Stimulated activated naive CD8-positive, alpha-beta T cell treated with anti-CD3 and anti-CD28 coated beads, Interleukin-15, Interleukin-2, amounts not matched to agents 100 ng/mL and 50 ng/mL, for 24 hours (primary cell): ENCODE measurements around the gene PPCS.

Source experiments
- H3K27ac Mint-ChIP-seq: one replicate; pipeline ENCODE4 v1.8.0; 2021; ENCODE audit warnings: mild to moderate bottlenecking, mixed read lengths
- H3K27me3 Mint-ChIP-seq: one replicate; pipeline ENCODE4 v1.8.0; 2021; ENCODE audit warnings: mixed read lengths
- H3K36me3 Mint-ChIP-seq: one replicate; pipeline ENCODE4 v1.8.0; 2021; ENCODE audit warnings: low read depth, mixed read lengths
- H3K4me1 Mint-ChIP-seq: one replicate; pipeline ENCODE4 v1.8.0; 2021; ENCODE audit warnings: low read depth, mixed read lengths
- H3K4me3 Mint-ChIP-seq: one replicate; pipeline ENCODE4 v1.8.0; 2021; ENCODE audit warnings: mild to moderate bottlenecking, mixed read lengths
- H3K9me3 Mint-ChIP-seq: one replicate; pipeline ENCODE4 v1.8.0; 2021; ENCODE audit warnings: mixed read lengths

PPCS gene

DNA sequence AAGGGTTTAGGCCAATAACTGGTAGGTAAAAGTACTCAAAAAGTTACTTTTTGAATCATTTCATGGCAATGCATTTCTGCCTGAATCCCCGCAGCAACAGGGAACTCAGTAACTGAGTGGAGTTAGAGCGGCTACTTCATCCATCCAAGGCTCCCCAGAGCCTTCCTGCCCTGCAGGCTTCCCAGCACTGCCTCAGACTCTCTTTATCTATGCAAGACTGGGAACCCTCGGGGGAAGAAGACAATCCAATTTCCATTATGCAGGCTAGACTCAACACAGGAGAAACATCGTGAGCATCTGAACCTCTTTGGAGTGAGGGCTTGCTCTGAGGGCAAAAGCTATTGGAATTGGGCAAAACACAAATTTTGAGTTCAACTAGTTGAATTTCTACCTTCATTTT, 23.6 kb upstream of the PPCS start:
- Mint-ChIP-seq H3K4me1 (no peaks in the 10 kb centered on the region), H3K9me3 (no peaks in the 10 kb centered on the region)

DNA sequence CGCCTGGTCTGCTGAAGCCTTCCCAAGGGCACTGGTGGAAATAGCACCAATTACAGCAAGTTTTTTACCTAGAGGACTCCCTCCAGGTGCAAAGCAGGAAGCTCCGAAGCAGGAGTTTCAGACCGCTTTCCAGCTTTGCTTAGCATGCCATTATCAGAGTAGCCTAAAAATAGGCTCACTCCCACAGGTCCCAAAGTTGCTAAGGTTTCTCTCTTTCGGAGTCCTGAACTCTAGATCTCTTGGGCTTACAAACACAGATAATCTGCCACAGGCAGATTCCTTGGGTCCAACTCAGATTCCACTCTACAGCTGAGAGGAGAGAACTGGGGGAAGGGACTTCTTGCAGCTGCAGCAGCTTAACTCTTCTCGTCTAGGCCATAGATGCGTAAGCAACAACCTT, 23.0 kb upstream of the PPCS start:
- Mint-ChIP-seq H3K27ac (no peak overlapping the region), H3K4me3 (no peak overlapping the region), H3K27me3 (no peaks in the 10 kb centered on the region), H3K36me3 (no peaks in the 10 kb centered on the region), H3K9me3 (no peaks in the 10 kb centered on the region), H3K4me1 (no peaks in the 10 kb centered on the region)

More for the DNA sequence above, 23.6 kb upstream of the PPCS start:
- no peak overlapping the region for H3K4me3 Mint-ChIP-seq
- H3K27ac Mint-ChIP-seq: no peak overlapping the region
- no peaks in the 10 kb centered on the region for H3K36me3 Mint-ChIP-seq
- no peaks in the 10 kb centered on the region for H3K27me3 Mint-ChIP-seq

DNA sequence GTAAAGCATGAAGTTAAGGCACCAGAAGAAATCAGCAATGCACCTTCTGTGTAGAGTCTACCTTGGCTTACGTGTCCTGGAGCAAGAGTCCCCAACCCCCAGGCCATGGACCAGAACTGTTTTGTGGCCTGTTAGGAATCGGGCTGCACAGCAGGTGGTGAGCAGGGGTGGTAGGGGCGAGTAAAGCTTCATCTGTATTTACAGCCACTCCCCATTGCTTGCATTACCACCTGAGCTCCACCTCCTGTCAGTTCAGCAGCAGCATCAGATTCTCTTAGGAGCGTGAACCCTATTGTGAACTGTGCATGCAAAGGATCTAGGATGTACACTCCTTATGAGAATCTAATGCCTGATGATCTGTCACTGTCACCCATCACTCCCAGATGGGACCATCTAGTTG, 22.0 kb upstream of the PPCS start:
- Mint-ChIP-seq H3K27me3 (no peaks in the 10 kb centered on the region), H3K4me1 (no peaks in the 10 kb centered on the region), H3K4me3 (no peak overlapping the region), H3K36me3 (no peaks in the 10 kb centered on the region), H3K9me3 (no peaks in the 10 kb centered on the region), H3K27ac (no peak overlapping the region)

DNA sequence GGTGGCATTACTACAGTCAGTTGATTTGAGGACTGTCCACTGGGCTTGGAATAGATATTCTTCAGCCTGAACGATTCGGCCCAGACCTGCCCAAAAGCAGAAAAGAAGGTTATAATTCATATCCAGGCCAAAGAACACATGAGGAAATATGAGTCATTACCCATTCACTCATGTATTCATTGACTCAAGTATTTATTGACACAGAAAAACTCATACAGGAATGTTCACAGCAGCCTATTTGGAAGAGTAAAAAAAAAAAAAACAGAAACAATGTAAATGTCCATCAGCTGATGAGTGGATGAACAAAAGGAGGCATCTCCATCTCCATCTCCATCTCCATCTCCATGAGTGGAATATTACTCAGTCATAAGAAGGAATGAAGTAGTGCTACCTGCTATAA, 16.4 kb upstream of the PPCS start:
- H3K27ac Mint-ChIP-seq: no peak overlapping the region
- H3K36me3 Mint-ChIP-seq: no peaks in the 10 kb centered on the region
- no peaks in the 10 kb centered on the region for H3K27me3 Mint-ChIP-seq
- H3K4me1 Mint-ChIP-seq: no peaks in the 10 kb centered on the region
- no peak overlapping the region for H3K4me3 Mint-ChIP-seq
- no peaks in the 10 kb centered on the region for H3K9me3 Mint-ChIP-seq

DNA sequence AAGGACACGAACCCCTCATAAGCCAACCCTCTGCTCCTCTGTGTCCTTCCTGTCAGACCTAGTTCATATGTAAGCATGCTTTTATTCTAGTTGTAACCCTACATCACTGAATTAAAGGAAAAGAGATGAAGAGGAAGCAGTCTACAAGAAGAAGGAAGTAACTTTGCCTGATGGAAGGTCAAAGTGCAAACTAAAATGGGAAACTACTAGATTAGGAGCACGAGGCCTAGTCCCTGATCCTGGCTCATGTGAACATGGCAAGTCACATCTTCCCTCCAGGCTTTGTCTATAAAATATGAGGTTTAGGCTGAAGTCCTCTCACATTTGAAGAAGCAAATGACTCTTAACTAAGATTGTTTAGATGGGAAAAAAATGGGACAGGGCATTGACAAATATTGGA, 13.7 kb upstream of the PPCS start:
- Mint-ChIP-seq H3K27ac (no peak overlapping the region), H3K4me1 (no peaks in the 10 kb centered on the region), H3K9me3 (no peaks in the 10 kb centered on the region)

DNA sequence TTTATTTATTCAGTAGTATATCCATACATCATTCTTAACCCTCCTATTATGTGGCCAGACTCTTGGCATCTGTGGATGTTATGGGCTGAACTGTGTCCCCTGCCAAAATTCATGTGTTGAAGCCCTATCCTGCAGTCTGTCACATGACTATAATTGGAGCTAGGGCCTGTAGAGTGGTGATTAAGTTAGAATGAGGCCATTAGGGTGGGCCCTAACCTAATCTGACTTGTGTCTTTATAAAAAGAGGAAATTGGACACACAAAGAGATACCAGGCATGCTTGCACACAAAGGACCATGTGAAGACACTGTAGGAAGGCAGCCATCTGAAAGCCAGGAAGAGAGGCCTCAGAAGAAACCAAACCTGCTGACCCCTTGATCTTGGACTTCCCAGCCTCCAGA, 7.1 kb upstream of the PPCS start:
- Mint-ChIP-seq H3K4me1 (no peaks in the 10 kb centered on the region), H3K27ac (no peak overlapping the region), H3K36me3 (no peaks in the 10 kb centered on the region), H3K4me3 (no peak overlapping the region), H3K9me3 (no peaks in the 10 kb centered on the region), H3K27me3 (no peaks in the 10 kb centered on the region)

More for the DNA sequence above, 13.7 kb upstream of the PPCS start:
- H3K27me3 Mint-ChIP-seq: no peaks in the 10 kb centered on the region
- no peaks in the 10 kb centered on the region for H3K36me3 Mint-ChIP-seq
- no peak overlapping the region for H3K4me3 Mint-ChIP-seq

DNA sequence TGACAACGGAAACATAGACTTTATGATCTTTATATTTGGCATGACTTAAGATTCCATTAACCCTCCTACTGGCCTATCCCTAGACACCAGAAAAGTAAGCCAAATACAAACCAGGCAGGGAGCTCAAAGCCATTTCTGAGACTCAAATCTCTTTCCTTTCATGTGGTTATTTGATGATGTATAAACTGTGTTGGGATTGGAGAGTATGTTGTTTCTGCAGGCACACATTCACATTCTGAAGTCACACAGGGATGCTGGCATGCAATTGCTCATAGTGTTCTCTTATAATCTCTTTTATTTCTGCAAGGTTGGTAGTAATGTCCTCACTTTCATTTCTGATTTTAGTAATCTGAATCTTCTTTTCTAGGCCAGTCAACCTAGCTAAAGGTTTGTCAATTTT, 6.3 kb upstream of the PPCS start:
- Mint-ChIP-seq H3K27me3 (no peaks in the 10 kb centered on the region), H3K27ac (no peak overlapping the region), H3K9me3 (no peaks in the 10 kb centered on the region), H3K4me1 (peaks cover 1% of the 10 kb centered on the region), H3K4me3 (no peak overlapping the region), H3K36me3 (no peaks in the 10 kb centered on the region)

DNA sequence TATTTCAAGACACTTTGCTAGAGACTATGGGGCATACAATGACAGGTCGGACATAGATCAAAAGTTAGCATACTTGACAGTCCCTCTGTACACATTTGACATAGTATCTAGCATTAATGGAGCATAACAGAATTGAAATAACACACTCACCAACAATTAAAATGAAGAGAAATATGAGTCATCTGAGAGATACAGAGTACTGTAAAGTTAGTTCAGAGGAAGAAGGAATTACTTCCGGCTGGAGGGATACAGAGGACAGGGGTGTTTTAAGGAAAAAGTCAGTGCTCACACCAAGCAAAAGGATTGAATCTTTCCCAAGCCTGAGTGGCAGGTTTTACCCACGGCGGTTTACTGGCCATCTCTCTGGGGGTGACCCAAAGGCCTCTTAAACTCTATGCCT, 3.0 kb upstream of the PPCS start:
- H3K9me3 Mint-ChIP-seq: no peaks in the 10 kb centered on the region
- H3K27ac Mint-ChIP-seq: no peak overlapping the region
- H3K4me3 Mint-ChIP-seq: no peak overlapping the region
- H3K27me3 Mint-ChIP-seq: no peaks in the 10 kb centered on the region
- H3K4me1 Mint-ChIP-seq: peaks cover 27% of the 10 kb centered on the region
- H3K36me3 Mint-ChIP-seq: peaks cover 12% of the 10 kb centered on the region

DNA sequence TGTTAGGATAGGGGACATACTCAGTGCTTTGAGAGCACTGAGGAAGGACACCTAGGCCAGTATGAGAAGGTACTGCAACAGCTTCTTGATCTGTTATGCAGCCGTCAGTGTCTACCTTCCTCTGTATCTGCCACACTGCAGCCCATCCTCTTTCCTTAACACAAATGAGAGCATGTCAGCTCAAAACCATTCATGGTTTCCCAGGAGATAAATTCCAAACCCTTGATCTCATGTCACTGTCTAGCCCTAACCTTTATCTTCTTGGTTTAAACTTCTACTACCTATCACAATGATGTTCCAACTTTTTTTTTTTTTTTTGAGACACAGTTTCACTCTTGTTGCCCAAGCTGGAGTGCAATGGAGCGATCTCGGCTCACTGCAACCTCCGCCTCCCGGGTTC, 1.9 kb upstream of the PPCS start:
- Mint-ChIP-seq H3K4me1 (peaks cover 33% of the 10 kb centered on the region), H3K4me3 (no peak overlapping the region), H3K27ac (no peak overlapping the region), H3K9me3 (no peaks in the 10 kb centered on the region), H3K27me3 (no peaks in the 10 kb centered on the region), H3K36me3 (peaks cover 19% of the 10 kb centered on the region)

DNA sequence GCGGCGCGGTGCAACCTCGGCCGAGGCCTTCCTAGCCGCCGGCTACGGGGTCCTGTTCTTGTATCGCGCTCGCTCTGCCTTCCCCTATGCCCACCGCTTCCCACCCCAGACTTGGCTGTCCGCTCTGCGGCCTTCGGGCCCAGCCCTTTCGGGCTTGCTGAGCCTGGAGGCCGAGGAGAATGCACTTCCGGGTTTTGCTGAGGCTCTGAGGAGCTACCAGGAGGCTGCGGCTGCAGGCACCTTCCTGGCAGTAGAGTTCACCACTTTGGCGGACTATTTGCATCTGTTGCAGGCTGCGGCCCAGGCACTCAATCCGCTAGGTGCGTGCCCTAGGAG, 379 bp downstream of the PPCS start:
- peaks cover 37% of the 10 kb centered on the region for H3K36me3 Mint-ChIP-seq
- peaks cover 50% of the 10 kb centered on the region for H3K4me1 Mint-ChIP-seq

DNA sequence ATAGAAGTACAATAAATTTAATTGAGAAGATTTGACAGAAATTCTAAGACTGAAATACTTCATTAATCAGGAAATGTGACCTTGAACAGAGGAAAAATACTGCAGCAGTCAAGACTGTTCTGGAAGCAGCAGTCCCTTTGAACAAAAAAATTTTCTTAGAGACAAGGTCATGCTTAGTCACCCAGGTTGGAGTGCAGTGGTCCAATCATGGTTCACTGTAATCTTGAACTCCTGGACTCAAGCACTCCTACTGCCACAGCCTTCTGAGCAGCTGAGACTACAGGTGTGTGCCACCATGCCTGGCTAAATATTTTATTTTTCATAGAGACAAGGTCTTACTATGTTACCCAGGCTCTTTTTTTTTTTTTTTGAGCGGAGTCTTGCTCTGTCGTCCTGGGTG, 4.9 kb downstream of the PPCS start:
- H3K27ac Mint-ChIP-seq: no peak overlapping the region
- no peak overlapping the region for H3K4me3 Mint-ChIP-seq

More for the DNA sequence above, 379 bp downstream of the PPCS start:
- peak overlapping the region; percentile 99 for H3K27ac Mint-ChIP-seq
- peak overlapping the region; percentile 96 for H3K4me3 Mint-ChIP-seq
- H3K9me3 Mint-ChIP-seq: no peaks in the 10 kb centered on the region
- H3K27me3 Mint-ChIP-seq: no peaks in the 10 kb centered on the region

DNA sequence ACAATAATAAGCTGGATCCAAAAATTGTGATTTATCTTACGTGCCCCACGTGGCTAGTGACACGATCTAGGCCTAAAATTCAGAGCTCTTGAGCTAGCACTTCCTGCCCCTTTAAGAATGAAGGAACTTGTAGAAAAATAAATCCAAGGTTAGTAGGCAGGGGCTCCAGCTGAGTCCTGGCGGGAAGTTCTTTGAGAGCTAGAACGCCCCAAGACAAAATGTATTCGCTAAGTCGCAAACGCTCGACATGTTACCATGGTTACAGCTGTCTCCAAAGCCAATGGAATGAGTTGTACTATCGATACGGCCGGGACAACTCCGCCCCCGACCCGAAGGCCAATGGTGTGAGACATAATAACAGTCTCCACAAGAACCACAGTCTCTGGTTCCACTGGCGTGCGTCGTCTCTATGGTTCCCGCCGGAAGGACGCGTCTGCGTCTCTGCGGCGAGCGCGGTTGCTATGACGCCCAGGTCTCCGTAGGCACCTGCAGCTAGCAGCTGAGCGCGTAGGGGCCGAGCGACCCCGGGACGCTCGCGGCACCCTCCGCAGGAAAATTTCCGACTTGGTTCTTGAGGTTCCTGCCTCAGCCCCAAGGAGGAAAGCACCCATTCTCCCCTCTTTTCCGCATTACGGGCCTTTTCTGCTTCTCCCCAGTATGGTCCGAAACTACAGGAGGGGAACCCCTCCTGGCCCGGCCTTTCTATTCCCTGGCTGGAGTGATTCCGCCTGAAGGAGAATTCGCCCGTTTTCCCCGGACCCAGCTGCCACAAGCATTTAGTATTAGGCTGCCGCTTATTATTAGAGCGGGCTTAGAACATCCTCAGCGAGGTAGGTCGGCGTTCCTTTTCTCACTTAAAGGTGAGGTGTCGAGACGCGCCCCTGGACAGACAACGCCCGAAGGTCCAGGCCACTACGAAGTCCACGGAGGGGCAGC, 6.8 kb downstream of the PPCS start, which contains the start of gene CCDC30:
Gene CCDC30, plus strand, starts transcription at position 459 of the 936 bp plus-strand sequence. CDS start 17,266 bp downstream, outside the sequence.
- H3K9me3 Mint-ChIP-seq: no peaks in the 10 kb centered on the region
- no peaks in the 10 kb centered on the region for H3K27me3 Mint-ChIP-seq
- peak within 1 kb of the TSS; percentile 84 for H3K4me3 Mint-ChIP-seq
- peaks cover 48% of the 10 kb centered on the region for H3K4me1 Mint-ChIP-seq
- peaks cover 29% of the 10 kb centered on the region for H3K36me3 Mint-ChIP-seq
- peak within 1 kb of the TSS; percentile 88 for H3K27ac Mint-ChIP-seq

More for the DNA sequence above, 4.9 kb downstream of the PPCS start:
- Mint-ChIP-seq H3K9me3 (no peaks in the 10 kb centered on the region), H3K27me3 (no peaks in the 10 kb centered on the region), H3K4me1 (peaks cover 61% of the 10 kb centered on the region), H3K36me3 (peaks cover 37% of the 10 kb centered on the region)

DNA sequence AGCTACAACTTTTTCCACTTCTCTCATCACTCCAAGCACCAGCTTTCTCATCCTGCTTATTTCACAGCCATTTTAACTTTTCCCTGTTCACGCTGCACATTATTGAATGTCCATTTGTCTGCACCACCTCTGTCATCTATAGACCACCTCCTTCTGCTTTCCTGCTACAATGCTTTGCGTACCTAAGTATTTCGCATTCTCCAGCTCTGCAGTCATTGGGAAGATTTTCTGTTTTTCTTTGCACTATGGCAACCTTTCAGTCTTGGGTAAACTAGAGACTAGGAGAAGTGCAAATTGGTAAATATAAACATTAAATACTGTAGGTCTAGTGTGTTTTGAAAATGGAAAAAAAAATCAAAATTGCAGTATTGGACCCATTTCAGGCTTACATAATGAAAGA, 7.6 kb downstream of the PPCS start:
- peaks cover 40% of the 10 kb centered on the region for H3K4me1 Mint-ChIP-seq
- H3K4me3 Mint-ChIP-seq: peak overlapping the region; percentile 84
- no peaks in the 10 kb centered on the region for H3K9me3 Mint-ChIP-seq
- H3K27ac Mint-ChIP-seq: peak overlapping the region; percentile 69
- peaks cover 20% of the 10 kb centered on the region for H3K36me3 Mint-ChIP-seq
- no peaks in the 10 kb centered on the region for H3K27me3 Mint-ChIP-seq

DNA sequence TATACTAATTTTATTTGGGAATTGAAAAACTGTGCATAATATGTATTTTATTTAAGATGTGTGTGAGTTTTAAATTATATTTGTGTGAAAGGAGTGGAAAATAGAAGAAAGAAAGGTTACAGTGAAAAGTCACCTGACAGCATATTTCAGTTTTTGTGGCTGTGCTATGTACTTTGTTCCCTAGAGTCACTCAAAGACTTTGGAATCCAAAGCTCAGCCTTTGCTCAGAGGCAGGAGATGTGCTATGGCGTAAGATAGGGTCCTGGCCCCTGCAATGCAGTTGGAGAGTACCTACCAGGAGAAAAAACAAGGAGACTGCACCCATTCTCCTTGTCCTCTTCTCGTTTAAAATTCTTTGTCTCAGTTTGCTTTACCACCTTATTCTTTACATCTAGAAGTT, 9.7 kb downstream of the PPCS start:
- Mint-ChIP-seq H3K4me3 (no peak overlapping the region), H3K27me3 (no peaks in the 10 kb centered on the region), H3K36me3 (peaks cover 7% of the 10 kb centered on the region), H3K9me3 (no peaks in the 10 kb centered on the region), H3K27ac (no peak overlapping the region), H3K4me1 (peaks cover 25% of the 10 kb centered on the region)

DNA sequence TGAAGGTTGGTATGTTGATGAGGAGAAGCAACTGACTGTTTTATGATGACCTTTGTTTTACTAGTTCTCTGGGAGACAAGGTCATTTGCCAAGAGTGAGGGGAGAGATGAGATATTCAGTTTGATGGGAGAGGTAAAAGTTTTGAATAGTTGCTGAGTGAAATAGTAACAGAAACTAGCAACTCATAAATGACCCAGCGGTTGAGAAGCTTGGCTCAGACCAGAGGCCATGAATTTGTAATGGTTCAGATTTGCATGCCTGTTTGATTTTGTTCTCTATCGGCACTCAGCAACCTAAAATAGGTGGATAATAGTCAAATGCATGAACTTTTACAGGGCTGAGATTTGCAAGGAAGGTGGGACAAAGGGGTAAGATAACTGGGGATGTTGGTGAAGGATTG, 13.4 kb downstream of the PPCS start:
- peaks cover 2% of the 10 kb centered on the region for H3K4me1 Mint-ChIP-seq

DNA sequence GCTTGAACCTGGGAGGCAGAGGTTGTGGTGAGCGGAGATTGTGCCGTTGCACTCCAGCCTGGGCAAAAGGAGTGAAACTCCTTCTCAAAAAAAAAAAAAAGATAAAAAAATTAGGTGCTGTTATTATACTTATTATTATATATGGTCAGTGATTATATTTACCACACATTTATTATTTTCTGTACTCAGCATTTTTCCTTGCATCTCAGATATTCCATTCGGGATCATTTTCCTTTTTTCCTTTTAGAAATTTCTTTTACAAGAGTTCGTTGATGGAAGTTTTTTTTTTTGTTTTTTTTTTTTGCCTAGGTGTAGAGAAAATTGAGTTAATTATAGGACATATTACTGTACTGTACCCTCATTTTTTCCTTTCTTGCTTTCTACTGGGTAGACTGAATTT, 20.3 kb downstream of the PPCS start:
- Mint-ChIP-seq H3K4me1 (peaks cover 8% of the 10 kb centered on the region), H3K36me3 (no peaks in the 10 kb centered on the region), H3K27ac (no peak overlapping the region), H3K9me3 (no peaks in the 10 kb centered on the region), H3K27me3 (no peaks in the 10 kb centered on the region), H3K4me3 (no peak overlapping the region)

More for the DNA sequence above, 13.4 kb downstream of the PPCS start:
- Mint-ChIP-seq H3K9me3 (no peaks in the 10 kb centered on the region), H3K27me3 (no peaks in the 10 kb centered on the region), H3K36me3 (peaks cover 6% of the 10 kb centered on the region), H3K4me3 (no peak overlapping the region), H3K27ac (no peak overlapping the region)
